Measurements from ENCODE around the gene VPS26B. TPM values are rescaled to one million over a fixed set of nuclear protein-coding genes. Genes with fewer than 3 reads are reported as not detected.
A peak's percentile ranks its signal among the peaks of the same experiment; 100 is the strongest.

VPS26B gene
- total RNA-seq, 4 donors from 2014 or later: 33.8 to 74.0 (median 64.0) TPM

DNA sequence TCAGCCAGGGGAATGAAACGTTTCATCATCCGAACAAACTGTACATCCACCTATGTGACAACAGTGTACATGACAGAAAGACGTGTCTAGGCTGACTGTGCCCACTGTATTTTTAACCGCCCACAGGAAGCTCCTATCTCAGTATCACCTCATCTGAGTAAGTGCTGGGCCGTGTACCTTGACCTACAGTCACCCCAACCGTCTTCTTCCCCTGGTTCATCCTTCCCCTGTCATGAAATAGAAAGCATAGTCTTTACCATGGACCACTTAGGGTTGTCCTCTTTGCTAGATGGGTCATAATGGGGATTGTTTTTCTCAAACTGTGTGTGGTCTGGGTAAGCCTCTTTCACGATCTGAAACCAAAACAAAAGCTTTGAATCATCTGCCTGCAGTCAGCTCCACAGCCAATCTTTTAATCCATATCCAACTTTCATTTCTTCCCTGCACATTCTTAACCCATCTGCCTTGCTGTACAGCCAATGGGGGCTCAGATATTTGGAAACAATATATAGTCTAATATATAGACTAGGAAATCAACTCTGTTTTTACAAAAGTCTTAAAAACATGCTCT is 24.5 kb downstream of the VPS26B start:
- H3K36me3 ChIP-seq: peaks cover 0 to 70% (median 0%) of the 10 kb centered on the region in 3 donors
- peaks cover 0 to 14% (median under 1%) of the 10 kb centered on the region in 4 donors for H3K4me1 ChIP-seq
- no peak overlapping the region for H3K27ac ChIP-seq
- H3K9me3 ChIP-seq: no peaks in the 10 kb centered on the region
- no peaks in the 10 kb centered on the region for H3K27me3 ChIP-seq
- DNase-seq: no peak
- TF ChIP-seq, protein P1, sequence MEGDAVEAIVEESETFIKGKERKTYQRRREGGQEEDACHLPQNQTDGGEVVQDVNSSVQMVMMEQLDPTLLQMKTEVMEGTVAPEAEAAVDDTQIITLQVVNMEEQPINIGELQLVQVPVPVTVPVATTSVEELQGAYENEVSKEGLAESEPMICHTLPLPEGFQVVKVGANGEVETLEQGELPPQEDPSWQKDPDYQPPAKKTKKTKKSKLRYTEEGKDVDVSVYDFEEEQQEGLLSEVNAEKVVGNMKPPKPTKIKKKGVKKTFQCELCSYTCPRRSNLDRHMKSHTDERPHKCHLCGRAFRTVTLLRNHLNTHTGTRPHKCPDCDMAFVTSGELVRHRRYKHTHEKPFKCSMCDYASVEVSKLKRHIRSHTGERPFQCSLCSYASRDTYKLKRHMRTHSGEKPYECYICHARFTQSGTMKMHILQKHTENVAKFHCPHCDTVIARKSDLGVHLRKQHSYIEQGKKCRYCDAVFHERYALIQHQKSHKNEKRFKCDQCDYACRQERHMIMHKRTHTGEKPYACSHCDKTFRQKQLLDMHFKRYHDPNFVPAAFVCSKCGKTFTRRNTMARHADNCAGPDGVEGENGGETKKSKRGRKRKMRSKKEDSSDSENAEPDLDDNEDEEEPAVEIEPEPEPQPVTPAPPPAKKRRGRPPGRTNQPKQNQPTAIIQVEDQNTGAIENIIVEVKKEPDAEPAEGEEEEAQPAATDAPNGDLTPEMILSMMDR (IDR thresholded peaks at IDR 0.05): no peak
- no peak for TF ChIP-seq POLR2A (IDR thresholded peaks at IDR 0.05)
- H3K4me3 ChIP-seq: no peak overlapping the region

DNA sequence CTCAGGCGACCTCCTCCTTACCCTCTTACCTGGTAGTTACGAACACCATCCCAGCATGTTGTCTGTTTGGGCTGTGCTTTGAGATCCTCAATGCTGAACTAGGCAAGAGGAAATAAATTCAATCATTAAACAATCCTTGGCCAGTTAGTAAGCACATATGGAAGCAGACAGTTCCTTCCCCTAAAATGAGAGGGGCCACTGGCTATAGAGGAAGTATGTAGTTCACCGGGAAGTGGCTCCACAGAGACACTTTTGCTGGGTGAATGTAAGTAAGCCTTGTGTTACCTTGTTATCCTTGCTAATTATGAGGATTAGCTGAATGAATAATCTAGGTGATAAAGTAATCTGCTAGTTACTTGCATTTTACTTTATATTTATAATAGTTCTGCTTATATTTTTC is 25.8 kb downstream of the VPS26B start:
- H3K36me3 ChIP-seq: peaks cover 0 to 57% (median 0%) of the 10 kb centered on the region in 3 donors
- no peak for DNase-seq
- no peak for TF ChIP-seq POLR2A (IDR thresholded peaks at IDR 0.05)
- TF ChIP-seq, protein P1 (IDR thresholded peaks at IDR 0.05): no peak
- peaks cover 0 to 21% (median 3%) of the 10 kb centered on the region in 4 donors for H3K4me1 ChIP-seq
- H3K4me3 ChIP-seq: no peak overlapping the region
- H3K27me3 ChIP-seq: no peaks in the 10 kb centered on the region
- no peaks in the 10 kb centered on the region for H3K9me3 ChIP-seq
- no peak overlapping the region for H3K27ac ChIP-seq

DNA sequence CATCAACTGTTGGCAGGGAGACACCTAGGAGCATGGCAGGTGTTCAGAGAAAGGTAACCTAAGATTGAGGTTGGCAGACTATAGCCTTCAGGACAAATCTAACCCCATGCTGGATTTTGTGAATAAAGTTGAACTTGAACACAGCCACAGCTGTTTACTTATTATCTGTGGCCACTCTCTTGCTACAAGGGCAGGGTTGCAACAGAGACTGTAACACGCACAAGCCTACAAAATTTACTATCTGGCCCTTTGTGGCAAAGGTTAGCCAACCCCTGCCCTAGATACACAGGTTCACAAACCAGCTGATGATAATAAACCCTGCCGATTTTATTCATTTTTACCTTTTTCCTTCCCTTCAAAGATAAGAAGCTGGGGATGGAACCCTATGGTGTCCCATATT is 26.2 kb downstream of the VPS26B start:
- H3K9me3 ChIP-seq: no peaks in the 10 kb centered on the region
- H3K4me3 ChIP-seq: no peak overlapping the region
- H3K4me1 ChIP-seq: peaks cover 0 to 21% (median 3%) of the 10 kb centered on the region in 4 donors
- TF ChIP-seq POLR2A (IDR thresholded peaks at IDR 0.05): no peak
- TF ChIP-seq, protein P1 (IDR thresholded peaks at IDR 0.05): no peak
- H3K27ac ChIP-seq: no peak overlapping the region
- peaks cover 0 to 53% (median 0%) of the 10 kb centered on the region in 3 donors for H3K36me3 ChIP-seq
- no peaks in the 10 kb centered on the region for H3K27me3 ChIP-seq
- no peak for DNase-seq

DNA sequence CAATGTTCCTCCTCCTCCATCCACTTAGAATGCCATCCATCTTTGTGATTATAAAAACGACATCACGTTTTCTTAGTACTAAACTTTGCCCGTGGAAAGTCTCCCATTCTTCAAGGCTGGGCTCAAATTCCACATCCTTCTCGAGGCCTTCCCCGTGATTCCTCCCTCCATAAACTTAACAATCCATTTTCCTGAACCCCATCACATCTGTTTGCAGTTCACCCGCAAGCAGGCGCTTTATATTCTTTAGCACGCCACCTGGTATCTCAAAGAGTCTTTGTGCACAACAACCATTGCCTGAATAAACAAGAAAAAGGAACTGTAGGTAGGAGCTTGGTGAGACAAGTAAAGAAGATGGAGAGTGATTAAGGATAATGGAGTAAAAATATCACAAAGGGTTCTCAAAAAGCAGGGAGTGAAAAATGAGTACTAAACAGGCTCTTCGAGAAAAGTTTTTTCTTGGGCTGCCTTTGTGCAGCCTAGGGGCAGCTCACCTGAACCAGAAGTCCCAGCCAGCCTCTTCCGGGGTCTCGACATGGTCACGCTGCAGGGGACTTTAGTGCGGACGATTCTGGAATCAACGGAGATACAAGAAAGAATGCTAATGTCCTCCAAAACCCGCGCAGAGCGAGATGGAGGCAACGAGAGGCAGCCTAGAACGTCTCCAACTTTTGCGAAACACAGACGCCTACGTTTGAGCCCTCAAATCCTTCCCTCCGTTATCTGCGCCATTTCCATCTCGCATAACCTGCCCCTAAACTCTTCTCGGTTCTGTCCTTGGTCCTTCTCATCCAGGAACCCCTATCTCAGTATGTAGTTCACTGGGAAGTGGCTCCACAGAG is 28.1 kb downstream of the VPS26B start:
- peak in 2 of 3 donors; percentile 52 to 56 for DNase-seq
- H3K9me3 ChIP-seq: no peaks in the 10 kb centered on the region

DNA sequence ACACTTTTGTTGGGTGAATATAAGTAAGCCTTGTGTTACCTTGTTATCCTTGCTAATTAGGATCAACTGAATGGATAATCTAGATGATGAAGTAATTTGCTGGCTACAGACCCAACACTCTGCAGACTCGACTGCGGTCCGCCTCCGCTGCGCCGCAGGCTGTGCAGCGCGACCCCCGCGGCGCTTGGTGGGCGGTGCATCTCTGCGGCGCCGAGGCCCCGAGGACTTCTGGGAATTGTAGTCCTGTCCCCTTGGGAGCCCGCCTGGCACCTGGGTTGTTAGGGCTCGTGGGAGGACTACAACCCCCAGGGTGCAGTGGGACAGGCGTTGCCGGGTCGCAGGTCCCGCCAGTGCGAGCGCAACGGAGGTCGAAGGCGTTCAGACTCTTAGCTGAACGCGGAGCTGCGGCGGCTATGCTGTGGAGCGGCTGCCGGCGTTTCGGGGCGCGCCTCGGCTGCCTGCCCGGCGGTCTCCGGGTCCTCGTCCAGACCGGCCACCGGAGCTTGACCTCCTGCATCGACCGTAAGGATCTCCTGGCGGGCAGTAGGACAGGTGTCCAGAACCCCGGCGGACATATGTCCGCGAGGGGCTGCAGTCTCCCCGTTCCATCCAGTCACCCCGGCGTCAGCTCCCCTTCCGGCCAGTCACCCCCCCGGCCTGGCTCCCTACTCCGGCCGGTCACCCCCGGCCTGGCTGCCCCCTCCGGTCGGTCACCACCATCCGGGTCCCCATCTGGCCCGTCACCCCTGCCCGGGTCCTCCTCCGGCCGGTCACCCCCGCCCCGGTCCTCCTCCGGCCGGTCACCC is 28.9 kb downstream of the VPS26B start, which contains the start of the genes ACAD8 and THYN1:
TSS of gene ACAD8 (plus strand) at position 381 of the 806 bp plus-strand sequence. CDS start at position 414, 33 bp downstream.
TSS of gene THYN1 (minus strand) at position 165 of the 806 bp plus-strand sequence. CDS start 470 bp downstream, outside the sequence.
- TF ChIP-seq POLR2A (IDR thresholded peaks at IDR 0.05): peak; percentile 57 to 63
- TF ChIP-seq, protein P1 (IDR thresholded peaks at IDR 0.05): peak in 5 of 6 experiments; percentile 39 to 61 (median 57)
- peak within 1 kb of the TSS; percentile 66 to 78 (median 68) for H3K27ac ChIP-seq
- H3K36me3 ChIP-seq: peaks cover 0 to 39% (median 0%) of the 10 kb centered on the region in 3 donors
- H3K9me3 ChIP-seq: no peaks in the 10 kb centered on the region
- peak within 1 kb of the TSS; percentile 82 to 94 (median 90) for H3K4me3 ChIP-seq
- DNase-seq: peak; percentile 95 to 98 (median 95)
- H3K4me1 ChIP-seq: peaks cover 0 to 21% (median 3%) of the 10 kb centered on the region in 4 donors
- H3K27me3 ChIP-seq: no peaks in the 10 kb centered on the region

More for the DNA sequence above, 28.1 kb downstream of the VPS26B start:
- Histone ChIP-seq H3K36me3 (peaks cover 0 to 39% (median 0%) of the 10 kb centered on the region in 3 donors), H3K4me3 (peak overlapping the region; percentile 82 to 94 (median 90)), H3K4me1 (peaks cover 0 to 21% (median 3%) of the 10 kb centered on the region in 4 donors), H3K27me3 (no peaks in the 10 kb centered on the region), H3K27ac (peak overlapping the region; percentile 61 to 78 (median 68))
- TF ChIP-seq, protein P1 (IDR thresholded peaks at IDR 0.05): no peak
- TF ChIP-seq POLR2A (IDR thresholded peaks at IDR 0.05): no peak

Measured in Peyer's patch (tissue), 4 donors.